Esophagus muscularis mucosa (tissue), 3 donors: ENCODE data around the gene CUX1.

Experiments
- POLR2A ChIP-seq: fragments of 450-650 bp; IDR thresholded peaks from one replicate; pipeline ENCODE4 v1.6.1; 2017; ENCODE audit warnings: antibody characterized with exemption, moderate library complexity, mild to moderate bottlenecking, low read depth
- POLR2AphosphoS5 ChIP-seq, 2 donors: sonication (generic); formaldehyde crosslinking; IDR thresholded peaks; one replicate each; pipeline ENCODE4 v1.6.1; 2017; ENCODE audit warnings: antibody characterized with exemption in 2 of 2
- TF ChIP-seq, protein P1 (sequence below), 3 experiments: fragments of 200-600 bp in 2 of 3; fragments of 450-650 bp in 1 of 3; sonication (generic) in 2 of 3; IDR thresholded peaks; one replicate each; pipeline ENCODE4 v1.5.1; 2017 to 2019; ENCODE audit warnings: antibody characterized with exemption in 3 of 3, mild to moderate bottlenecking in 2 of 3, moderate library complexity in 1 of 3

DNA sequence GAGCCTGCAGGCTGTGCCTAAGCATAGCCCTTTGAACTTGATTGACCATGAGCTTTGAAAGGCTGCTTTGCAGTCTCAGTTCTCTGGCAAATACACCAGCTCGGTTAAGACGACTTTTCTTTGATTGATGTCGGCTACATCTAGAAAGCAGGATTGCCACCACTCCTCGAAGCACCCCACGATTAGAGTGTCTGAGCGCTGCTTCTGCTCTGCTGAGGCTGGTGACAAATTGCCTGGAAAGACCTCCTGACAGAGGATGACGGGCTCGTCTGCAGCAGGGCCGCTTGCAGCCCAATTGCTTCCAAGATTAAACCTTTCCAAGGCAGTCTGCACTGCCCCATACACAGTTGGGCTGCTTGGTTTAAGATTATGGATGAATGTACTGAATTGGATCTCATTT lies 182.0 kb downstream of the CUX1 start:
- TF ChIP-seq POLR2A: no peak
- TF ChIP-seq, protein P1, sequence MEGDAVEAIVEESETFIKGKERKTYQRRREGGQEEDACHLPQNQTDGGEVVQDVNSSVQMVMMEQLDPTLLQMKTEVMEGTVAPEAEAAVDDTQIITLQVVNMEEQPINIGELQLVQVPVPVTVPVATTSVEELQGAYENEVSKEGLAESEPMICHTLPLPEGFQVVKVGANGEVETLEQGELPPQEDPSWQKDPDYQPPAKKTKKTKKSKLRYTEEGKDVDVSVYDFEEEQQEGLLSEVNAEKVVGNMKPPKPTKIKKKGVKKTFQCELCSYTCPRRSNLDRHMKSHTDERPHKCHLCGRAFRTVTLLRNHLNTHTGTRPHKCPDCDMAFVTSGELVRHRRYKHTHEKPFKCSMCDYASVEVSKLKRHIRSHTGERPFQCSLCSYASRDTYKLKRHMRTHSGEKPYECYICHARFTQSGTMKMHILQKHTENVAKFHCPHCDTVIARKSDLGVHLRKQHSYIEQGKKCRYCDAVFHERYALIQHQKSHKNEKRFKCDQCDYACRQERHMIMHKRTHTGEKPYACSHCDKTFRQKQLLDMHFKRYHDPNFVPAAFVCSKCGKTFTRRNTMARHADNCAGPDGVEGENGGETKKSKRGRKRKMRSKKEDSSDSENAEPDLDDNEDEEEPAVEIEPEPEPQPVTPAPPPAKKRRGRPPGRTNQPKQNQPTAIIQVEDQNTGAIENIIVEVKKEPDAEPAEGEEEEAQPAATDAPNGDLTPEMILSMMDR (IDR thresholded peaks at IDR 0.05): no peak
- no peak for TF ChIP-seq POLR2AphosphoS5 (IDR thresholded peaks at IDR 0.05)
